Hepatocyte (in vitro differentiated cells): Measurements from ENCODE around the gene MED13L. TPM values are rescaled to one million over a fixed set of nuclear protein-coding genes. Genes with fewer than 3 reads are reported as not detected.

ENCODE experiments used
- DNase-seq: peaks from one replicate; pipeline ENCODE4 v3.0.0-alpha.2; 2016; ENCODE audit warnings: low spot score
- H2AFZ ChIP-seq: fragments of 200-600 bp; sonication (generic); 2 replicates; pipeline ENCODE4 v1.6.0; 2016; ENCODE audit warnings: antibody characterized with exemption, mild to moderate bottlenecking
- H3K27ac ChIP-seq: fragments of 200-600 bp; sonication (generic); 2 replicates; pipeline ENCODE4 v1.5.1; 2016; ENCODE audit warnings: mild to moderate bottlenecking
- H3K27me3 ChIP-seq: fragments of 200-600 bp; sonication (generic); 2 replicates; pipeline ENCODE4 v1.6.1; 2016
- H3K36me3 ChIP-seq: fragments of 200-600 bp; sonication (generic); replicated peaks from 2 replicates; pipeline ENCODE4 v1.5.1; 2016; ENCODE audit warnings: low read depth; ENCODE audit not compliant: insufficient read depth
- H3K4me1 ChIP-seq: fragments of 200-600 bp; sonication (generic); 2 replicates; pipeline ENCODE4 v1.5.1; 2016; ENCODE audit warnings: mild to moderate bottlenecking, moderate library complexity; ENCODE audit not compliant: insufficient read depth
- H3K4me2 ChIP-seq: fragments of 200-600 bp; sonication (generic); 2 replicates; pipeline ENCODE4 v1.6.0; 2016
- H3K4me3 ChIP-seq: fragments of 200-600 bp; sonication (generic); 2 replicates; pipeline ENCODE4 v1.5.1; 2016; ENCODE audit warnings: mild to moderate bottlenecking
- H3K79me2 ChIP-seq: fragments of 200-600 bp; sonication (generic); 2 replicates; pipeline ENCODE4 v1.6.0; 2017; ENCODE audit warnings: mild to moderate bottlenecking
- H3K9me2 ChIP-seq: fragments of 200-600 bp; sonication (generic); replicated peaks from 2 replicates; pipeline ENCODE4 v1.6.0; 2017; ENCODE audit warnings: mild to moderate bottlenecking; ENCODE audit not compliant: insufficient read depth
- H3K9me3 ChIP-seq: fragments of 200-600 bp; sonication (generic); 2 replicates; pipeline ENCODE4 v1.5.1; 2016; ENCODE audit warnings: low read depth, mild to moderate bottlenecking
- H4K20me1 ChIP-seq: fragments of 200-600 bp; sonication (generic); 2 replicates; pipeline ENCODE4 v1.6.0; 2016; ENCODE audit warnings: mild to moderate bottlenecking; ENCODE audit not compliant: insufficient read depth, poor library complexity, severe bottlenecking
- CTCF ChIP-seq: fragments of 200-600 bp; sonication (generic); IDR thresholded peaks from 2 replicates; pipeline ENCODE4 v1.5.1; 2016; ENCODE audit warnings: antibody characterized with exemption, mild to moderate bottlenecking; ENCODE audit not compliant: poor library complexity
- EZH2 ChIP-seq: fragments of 200-600 bp; sonication (generic); IDR thresholded peaks from 2 replicates; pipeline ENCODE4 v1.6.1; 2016; ENCODE audit warnings: antibody characterized with exemption, mild to moderate bottlenecking, borderline replicate concordance
- EZH2phosphoT487 ChIP-seq: fragments of 200-600 bp; sonication (generic); IDR thresholded peaks from one replicate; pipeline ENCODE4 v1.6.1; 2018; ENCODE audit warnings: antibody characterized with exemption, mild to moderate bottlenecking, low read depth, moderate library complexity; ENCODE audit not compliant: unreplicated experiment, severe bottlenecking
- WGBS: methylation state at CpG from one replicate; pipeline ENCODE4 v1.1.6; 2016; ENCODE audit warnings: low lambda C conversion rate; ENCODE audit errors: missing lambda C conversion rate; 5-methylcytosine and 5-hydroxymethylcytosine counted together
- polyA plus RNA-seq: library from polyadenylated mRNA; unstranded; fragments of >200 nt; fragmentation: Nextera tagmentation; extraction: Ambion mirVana; gene quantifications from 2 replicates; pipeline ENCODE4 v1.2.1, GENCODE V29; 2016
- total RNA-seq: library from RNA; depleted of rRNA; stranded (reverse); fragments of >200 nt; gene quantifications from 2 replicates; pipeline ENCODE4 v1.2.3, GENCODE V29; 2014

MED13L gene
- total and polyA plus RNA-seq, 2 experiments from 2014 or later, result 23.7 to 135 TPM

DNA sequence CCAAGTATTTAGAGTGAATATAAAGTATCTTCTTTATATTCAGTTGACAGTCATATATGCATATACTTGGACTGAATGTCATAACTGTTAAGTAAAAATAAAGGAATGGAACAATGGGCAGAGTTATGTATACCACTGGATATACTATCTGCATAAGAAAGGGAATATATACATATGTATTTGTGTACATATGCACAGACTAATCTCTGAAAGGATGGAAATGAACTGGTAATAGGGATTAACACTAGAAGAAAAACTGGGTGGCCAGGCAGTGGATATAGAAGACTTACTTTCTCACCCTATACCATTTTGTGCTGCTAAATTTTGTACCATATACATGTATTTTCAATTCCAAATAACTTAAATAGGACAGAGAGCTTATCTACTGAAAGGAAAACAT, 200.1 kb downstream of the MED13L start:
- DNase-seq, result no peak
- no peak overlapping the region for H3K4me2 ChIP-seq
- no peaks in the 10 kb centered on the region for H3K27me3 ChIP-seq
- no peaks in the 10 kb centered on the region for H3K9me3 ChIP-seq
- H3K79me2 ChIP-seq, result peaks cover 77% of the 10 kb centered on the region
- no peaks in the 10 kb centered on the region for H3K4me1 ChIP-seq
- no peak overlapping the region for H3K27ac ChIP-seq
- no peak overlapping the region for H2AFZ ChIP-seq
- H3K4me3 ChIP-seq, result no peak overlapping the region
- H3K9me2 ChIP-seq, result no peaks in the 10 kb centered on the region
- peaks cover 15% of the 10 kb centered on the region for H4K20me1 ChIP-seq
- H3K36me3 ChIP-seq, result no peaks in the 10 kb centered on the region
- TF ChIP-seq CTCF (no peak), EZH2 (no peak), EZH2phosphoT487 (no peak)

- Histone ChIP-seq H3K27ac (no peak overlapping the region), H4K20me1 (peaks cover 23% of the 10 kb centered on the region), H3K36me3 (no peaks in the 10 kb centered on the region), H3K27me3 (no peaks in the 10 kb centered on the region), H3K79me2 (peaks cover 78% of the 10 kb centered on the region), H3K4me1 (no peaks in the 10 kb centered on the region), H3K9me2 (no peaks in the 10 kb centered on the region), H3K4me2 (no peak overlapping the region), H3K4me3 (no peak overlapping the region), H2AFZ (no peak overlapping the region), H3K9me3 (no peaks in the 10 kb centered on the region)
- no peak for DNase-seq
- TF ChIP-seq CTCF (no peak), EZH2phosphoT487 (no peak), EZH2 (no peak)
- 81% methylated on average over 1 of the region's 1 CpG for WGBS
Measured at GRCh38 chr12:116076399-116076798, 201.1 kb downstream of the MED13L start.

DNA sequence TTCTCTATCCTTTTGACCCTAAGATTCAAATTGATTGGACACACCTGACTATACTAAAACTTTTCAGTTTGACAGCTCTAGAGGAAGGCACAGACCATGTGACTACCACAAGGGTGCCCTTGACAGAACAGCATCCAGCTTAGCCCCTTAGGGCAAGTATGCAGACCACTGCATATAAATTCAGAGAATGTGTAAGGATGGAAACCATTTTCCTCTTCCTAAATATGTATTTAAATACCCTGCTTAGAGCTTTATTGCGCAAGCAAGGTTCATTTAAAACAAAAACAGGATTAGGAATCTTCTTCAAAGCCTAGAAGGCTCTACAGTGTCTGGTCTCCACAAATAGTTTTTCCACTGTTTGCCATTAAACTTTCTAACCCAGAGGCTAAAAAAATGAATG, 202.8 kb downstream of the MED13L start:
- Histone ChIP-seq H3K4me3 (no peak overlapping the region), H2AFZ (no peak overlapping the region), H3K9me2 (no peaks in the 10 kb centered on the region), H3K27me3 (no peaks in the 10 kb centered on the region), H3K79me2 (peaks cover 81% of the 10 kb centered on the region), H3K4me2 (no peak overlapping the region), H3K4me1 (no peaks in the 10 kb centered on the region), H3K27ac (no peak overlapping the region), H4K20me1 (peaks cover 35% of the 10 kb centered on the region), H3K36me3 (no peaks in the 10 kb centered on the region), H3K9me3 (no peaks in the 10 kb centered on the region)
- DNase-seq, result no peak
- TF ChIP-seq EZH2 (no peak), EZH2phosphoT487 (no peak)
- 85% methylated on average over 1 of the region's 1 CpG for WGBS

- no peaks in the 10 kb centered on the region for H3K9me3 ChIP-seq
- H3K4me2 ChIP-seq, result no peak overlapping the region
- DNase-seq, result no peak
- peaks cover 86% of the 10 kb centered on the region for H3K79me2 ChIP-seq
- WGBS, result 66% methylated on average over 2 of the region's 2 CpGs
- H3K4me3 ChIP-seq, result no peak overlapping the region
- no peak overlapping the region for H3K27ac ChIP-seq
- H3K27me3 ChIP-seq, result no peaks in the 10 kb centered on the region
- H3K36me3 ChIP-seq, result no peaks in the 10 kb centered on the region
- H4K20me1 ChIP-seq, result peaks cover 50% of the 10 kb centered on the region
- H3K9me2 ChIP-seq, result no peaks in the 10 kb centered on the region
- no peaks in the 10 kb centered on the region for H3K4me1 ChIP-seq
- TF ChIP-seq EZH2phosphoT487 (no peak), EZH2 (no peak), CTCF (no peak)
- no peak overlapping the region for H2AFZ ChIP-seq
Measured at GRCh38 chr12:116071555-116072230, 205.8 kb downstream of the MED13L start.
